ENCODE measurements around the gene CRACR2B.

CRACR2B gene

GRCh38 chr11:846496-847098 lies 18.9 kb downstream of the CRACR2B start:
- no peak for TF ChIP-seq EZH2phosphoT487 (conservative IDR thresholded peaks at IDR 0.05; ENCODE audit: low read length)
- TF ChIP-seq, protein P1, sequence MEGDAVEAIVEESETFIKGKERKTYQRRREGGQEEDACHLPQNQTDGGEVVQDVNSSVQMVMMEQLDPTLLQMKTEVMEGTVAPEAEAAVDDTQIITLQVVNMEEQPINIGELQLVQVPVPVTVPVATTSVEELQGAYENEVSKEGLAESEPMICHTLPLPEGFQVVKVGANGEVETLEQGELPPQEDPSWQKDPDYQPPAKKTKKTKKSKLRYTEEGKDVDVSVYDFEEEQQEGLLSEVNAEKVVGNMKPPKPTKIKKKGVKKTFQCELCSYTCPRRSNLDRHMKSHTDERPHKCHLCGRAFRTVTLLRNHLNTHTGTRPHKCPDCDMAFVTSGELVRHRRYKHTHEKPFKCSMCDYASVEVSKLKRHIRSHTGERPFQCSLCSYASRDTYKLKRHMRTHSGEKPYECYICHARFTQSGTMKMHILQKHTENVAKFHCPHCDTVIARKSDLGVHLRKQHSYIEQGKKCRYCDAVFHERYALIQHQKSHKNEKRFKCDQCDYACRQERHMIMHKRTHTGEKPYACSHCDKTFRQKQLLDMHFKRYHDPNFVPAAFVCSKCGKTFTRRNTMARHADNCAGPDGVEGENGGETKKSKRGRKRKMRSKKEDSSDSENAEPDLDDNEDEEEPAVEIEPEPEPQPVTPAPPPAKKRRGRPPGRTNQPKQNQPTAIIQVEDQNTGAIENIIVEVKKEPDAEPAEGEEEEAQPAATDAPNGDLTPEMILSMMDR (IDR thresholded peaks at IDR 0.05; ENCODE audit: insufficient read depth, low read length, poor library complexity, severe bottlenecking): no peak
- H3K4me2 ChIP-seq (ENCODE audit: low read depth, low read length, poor library complexity, severe bottlenecking): no peak overlapping the region
- no peaks in the 10 kb centered on the region for H3K36me3 ChIP-seq (ENCODE audit: low read length)
- no peaks in the 10 kb centered on the region for H3K9me3 ChIP-seq (ENCODE audit: insufficient read depth, low read length)
- no peak overlapping the region for H3K27ac ChIP-seq (ENCODE audit: low read depth, low read length)
- H2AFZ ChIP-seq (ENCODE audit: low read depth, low read length, severe bottlenecking): no peak overlapping the region
- H3K9ac ChIP-seq (ENCODE audit: low read length): no peak overlapping the region
- H3F3A ChIP-seq (ENCODE audit: insufficient read depth): no peaks in the 10 kb centered on the region
- no peaks in the 10 kb centered on the region for H3K27me3 ChIP-seq (ENCODE audit: low read length)
- H4K20me1 ChIP-seq (ENCODE audit: low read depth, low read length): no peaks in the 10 kb centered on the region
- no peak overlapping the region for H3K4me3 ChIP-seq (ENCODE audit: insufficient read depth, low read length, poor library complexity, severe bottlenecking)
- peaks cover 6% of the 10 kb centered on the region; the same call in 1 of the 2 replicates for H3K79me2 ChIP-seq (ENCODE audit: insufficient read depth, low read length)
- H3K9me2 ChIP-seq (replicated peaks; ENCODE audit: insufficient read depth, low read length): no peaks in the 10 kb centered on the region

DNA sequence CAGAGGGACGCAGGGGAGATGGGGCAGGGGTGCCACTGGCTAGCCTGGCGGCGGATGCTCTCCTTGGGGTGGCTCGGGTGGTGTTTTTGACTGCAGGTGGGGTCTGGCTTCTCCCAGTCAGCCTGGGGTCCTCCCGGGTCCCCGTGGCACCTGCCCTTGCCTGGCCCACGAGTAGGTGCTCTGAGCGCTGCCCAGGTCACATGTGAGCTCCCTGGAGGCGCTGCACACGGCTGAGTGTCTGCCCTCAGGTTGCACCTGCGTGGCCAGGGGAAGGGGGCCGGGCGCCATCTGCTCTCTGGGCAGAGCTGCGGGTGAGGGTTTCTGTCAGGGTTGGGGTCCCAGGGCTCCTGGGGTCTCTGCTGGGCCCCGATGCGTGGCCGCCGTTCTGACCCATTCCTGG lies 20.2 kb downstream of the CRACR2B start:
- no peaks in the 10 kb centered on the region for H3K27me3 ChIP-seq (ENCODE audit: low read length)
- H3F3A ChIP-seq (ENCODE audit: insufficient read depth): no peaks in the 10 kb centered on the region
- no peak overlapping the region for H2AFZ ChIP-seq (ENCODE audit: low read depth, low read length, severe bottlenecking)
- no peaks in the 10 kb centered on the region for H3K9me3 ChIP-seq (ENCODE audit: insufficient read depth, low read length)
- H3K27ac ChIP-seq (ENCODE audit: low read depth, low read length): no peak overlapping the region
- H3K79me2 ChIP-seq (ENCODE audit: insufficient read depth, low read length): no peaks in the 10 kb centered on the region
- TF ChIP-seq, protein P1 (IDR thresholded peaks at IDR 0.05; ENCODE audit: insufficient read depth, low read length, poor library complexity, severe bottlenecking): no peak
- no peak for TF ChIP-seq EZH2phosphoT487 (conservative IDR thresholded peaks at IDR 0.05; ENCODE audit: low read length)
- H3K36me3 ChIP-seq (ENCODE audit: low read length): no peaks in the 10 kb centered on the region
- H4K20me1 ChIP-seq (ENCODE audit: low read depth, low read length): no peaks in the 10 kb centered on the region
- no peaks in the 10 kb centered on the region for H3K9me2 ChIP-seq (replicated peaks; ENCODE audit: insufficient read depth, low read length)
- H3K4me3 ChIP-seq (ENCODE audit: insufficient read depth, low read length, poor library complexity, severe bottlenecking): no peak overlapping the region
- H3K9ac ChIP-seq (ENCODE audit: low read length): no peak overlapping the region
- no peak overlapping the region for H3K4me2 ChIP-seq (ENCODE audit: low read depth, low read length, poor library complexity, severe bottlenecking)

- no peaks in the 10 kb centered on the region for H3K9me2 ChIP-seq (replicated peaks; ENCODE audit: insufficient read depth, low read length)
- H3K36me3 ChIP-seq (ENCODE audit: low read length): no peaks in the 10 kb centered on the region
- no peaks in the 10 kb centered on the region for H3F3A ChIP-seq (ENCODE audit: insufficient read depth)
- no peaks in the 10 kb centered on the region for H4K20me1 ChIP-seq (ENCODE audit: low read depth, low read length)
- H3K4me2 ChIP-seq (ENCODE audit: low read depth, low read length, poor library complexity, severe bottlenecking): peak overlapping the region; percentile 62
- no peaks in the 10 kb centered on the region for H3K9me3 ChIP-seq (ENCODE audit: insufficient read depth, low read length)
- H3K27ac ChIP-seq (ENCODE audit: low read depth, low read length): no peak overlapping the region
- no peaks in the 10 kb centered on the region for H3K79me2 ChIP-seq (ENCODE audit: insufficient read depth, low read length)
- TF ChIP-seq EZH2phosphoT487 (conservative IDR thresholded peaks at IDR 0.05; ENCODE audit: low read length): no peak
- TF ChIP-seq, protein P1 (IDR thresholded peaks at IDR 0.05; ENCODE audit: insufficient read depth, low read length, poor library complexity, severe bottlenecking): peak; percentile 92
- H3K27me3 ChIP-seq (ENCODE audit: low read length): no peaks in the 10 kb centered on the region
- no peak overlapping the region for H3K9ac ChIP-seq (ENCODE audit: low read length)
- H2AFZ ChIP-seq (ENCODE audit: low read depth, low read length, severe bottlenecking): no peak overlapping the region
- H3K4me3 ChIP-seq (ENCODE audit: insufficient read depth, low read length, poor library complexity, severe bottlenecking): no peak overlapping the region
Measured at GRCh38 chr11:848380-848931, 20.7 kb downstream of the CRACR2B start.
